ENCODE data around the gene TBC1D22B. TPM values are rescaled to one million over a fixed set of nuclear protein-coding genes. Genes with fewer than 3 reads are reported as not detected.

The TBC1D22B gene
- total RNA-seq, 6 experiments from 2014 or later, result 1.3 to 4.0 (median 2.8) TPM

DNA sequence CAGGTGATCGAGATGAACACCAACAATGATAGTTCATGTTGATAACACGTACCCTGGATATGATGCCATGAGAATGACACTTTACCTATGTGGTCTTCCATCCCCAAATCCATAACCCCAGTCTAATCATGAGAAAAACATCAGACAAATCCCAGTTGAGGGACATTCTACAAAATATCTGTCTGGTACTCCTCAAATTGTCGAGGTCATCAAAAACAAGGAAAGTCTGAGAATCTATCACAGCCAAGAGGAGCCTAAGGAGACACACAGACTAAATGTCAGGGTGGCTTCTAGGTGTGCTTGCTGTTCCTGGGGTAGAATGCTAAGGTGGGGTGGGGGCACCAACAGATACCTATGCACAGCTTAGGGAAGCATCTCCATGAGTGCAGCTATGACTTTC lies 93.5 kb downstream of the TBC1D22B start:
- DNase-seq (no peak), ATAC-seq (no peak)
- WGBS (ENCODE audit: insufficient coverage, low coverage, low lambda C conversion rate, missing lambda C conversion rate), result 100% methylated on average over 3 of the region's 3 CpGs
- peaks cover 0 to 7% (median 2%) of the 10 kb centered on the region in 4 donors for H3K4me1 ChIP-seq
- H3K27ac ChIP-seq, result no peak overlapping the region
- no peak for TF ChIP-seq POLR2A (IDR thresholded peaks at IDR 0.05)
- TF ChIP-seq, protein P1, sequence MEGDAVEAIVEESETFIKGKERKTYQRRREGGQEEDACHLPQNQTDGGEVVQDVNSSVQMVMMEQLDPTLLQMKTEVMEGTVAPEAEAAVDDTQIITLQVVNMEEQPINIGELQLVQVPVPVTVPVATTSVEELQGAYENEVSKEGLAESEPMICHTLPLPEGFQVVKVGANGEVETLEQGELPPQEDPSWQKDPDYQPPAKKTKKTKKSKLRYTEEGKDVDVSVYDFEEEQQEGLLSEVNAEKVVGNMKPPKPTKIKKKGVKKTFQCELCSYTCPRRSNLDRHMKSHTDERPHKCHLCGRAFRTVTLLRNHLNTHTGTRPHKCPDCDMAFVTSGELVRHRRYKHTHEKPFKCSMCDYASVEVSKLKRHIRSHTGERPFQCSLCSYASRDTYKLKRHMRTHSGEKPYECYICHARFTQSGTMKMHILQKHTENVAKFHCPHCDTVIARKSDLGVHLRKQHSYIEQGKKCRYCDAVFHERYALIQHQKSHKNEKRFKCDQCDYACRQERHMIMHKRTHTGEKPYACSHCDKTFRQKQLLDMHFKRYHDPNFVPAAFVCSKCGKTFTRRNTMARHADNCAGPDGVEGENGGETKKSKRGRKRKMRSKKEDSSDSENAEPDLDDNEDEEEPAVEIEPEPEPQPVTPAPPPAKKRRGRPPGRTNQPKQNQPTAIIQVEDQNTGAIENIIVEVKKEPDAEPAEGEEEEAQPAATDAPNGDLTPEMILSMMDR (IDR thresholded peaks at IDR 0.05), result no peak
- intact Hi-C loops (cut with DNase I), result no loop called here
- no peaks in the 10 kb centered on the region for H3K27me3 ChIP-seq
- no peaks in the 10 kb centered on the region for H3K36me3 ChIP-seq
- H3K9me3 ChIP-seq, result no peaks in the 10 kb centered on the region
- no peak overlapping the region for H3K4me3 ChIP-seq

DNA sequence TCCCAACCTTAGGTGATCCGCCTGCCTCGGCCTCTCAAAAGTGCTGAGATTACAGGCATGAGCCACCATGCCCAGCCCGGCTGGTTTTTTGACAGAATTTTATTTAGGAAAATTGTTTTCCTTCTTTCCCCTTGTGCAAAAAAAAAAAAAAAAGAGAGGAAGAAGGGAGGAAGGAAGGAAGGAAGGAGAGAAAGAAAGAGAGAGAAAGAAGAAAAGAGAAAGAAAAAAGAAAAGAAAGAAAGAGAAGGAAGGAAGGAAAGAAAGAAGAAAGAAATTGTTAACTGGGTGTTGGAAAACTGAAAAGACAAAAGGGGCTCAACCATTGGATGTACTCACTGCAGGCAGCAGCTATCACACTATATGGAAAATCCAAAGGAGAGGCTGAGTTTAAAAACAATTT lies 94.8 kb downstream of the TBC1D22B start:
- ATAC-seq (no peak), DNase-seq (no peak)
- Histone ChIP-seq H3K4me3 (no peak overlapping the region), H3K9me3 (no peaks in the 10 kb centered on the region), H3K27me3 (no peaks in the 10 kb centered on the region), H3K36me3 (no peaks in the 10 kb centered on the region), H3K4me1 (peaks cover 0 to 7% (median 2%) of the 10 kb centered on the region in 4 donors), H3K27ac (no peak overlapping the region)
- TF ChIP-seq, protein P1 (IDR thresholded peaks at IDR 0.05), result no peak
- TF ChIP-seq POLR2A (IDR thresholded peaks at IDR 0.05), result no peak
- 70% methylated on average over 2 of the region's 3 CpGs for WGBS (ENCODE audit: insufficient coverage, low coverage, low lambda C conversion rate, missing lambda C conversion rate)
- intact Hi-C loops (cut with DNase I), result no loop called here

GRCh38 chr6:37353761-37354525 lies 96.4 kb downstream of the TBC1D22B start, which contains the start of gene RNF8:
RNF8 (plus strand) TSS chr6:37353983; CDS start chr6:37354165, 182 bp downstream.
- TF ChIP-seq POLR2A (IDR thresholded peaks at IDR 0.05), result peak; percentile 37
- TF ChIP-seq, protein P1 (IDR thresholded peaks at IDR 0.05), result no peak
- Histone ChIP-seq H3K27me3 (no peaks in the 10 kb centered on the region), H3K36me3 (no peaks in the 10 kb centered on the region), H3K9me3 (no peaks in the 10 kb centered on the region), H3K4me1 (peaks cover 0 to 7% (median 2%) of the 10 kb centered on the region in 4 donors), H3K27ac (peak within 1 kb of the TSS in 1 of 3 donors; percentile 30), H3K4me3 (peak within 1 kb of the TSS; percentile 86 to 96 (median 91))
- under 1% methylated on average over 40 of the region's 54 CpGs for WGBS (ENCODE audit: insufficient coverage, low coverage, low lambda C conversion rate, missing lambda C conversion rate)
- DNase-seq (peak; percentile 94 to 95 (median 94)), ATAC-seq (peak; percentile 98 to 99 (median 98))
- intact Hi-C loops (cut with DNase I), result no loop called here

- ATAC-seq (peak; percentile 50 to 60 (median 52)), DNase-seq (peak in 2 of 3 donors; percentile 37 to 60)
- intact Hi-C loops (cut with DNase I), result no loop called here
- Histone ChIP-seq H3K4me1 (peaks cover 0 to 7% (median 2%) of the 10 kb centered on the region in 4 donors), H3K27ac (no peak overlapping the region), H3K4me3 (peak overlapping the region; percentile 86 to 96 (median 91)), H3K36me3 (no peaks in the 10 kb centered on the region), H3K9me3 (no peaks in the 10 kb centered on the region), H3K27me3 (no peaks in the 10 kb centered on the region)
- 5% methylated on average over 29 of the region's 44 CpGs for WGBS (ENCODE audit: insufficient coverage, low coverage, low lambda C conversion rate, missing lambda C conversion rate)
- TF ChIP-seq, protein P1 (IDR thresholded peaks at IDR 0.05), result no peak
- TF ChIP-seq POLR2A (IDR thresholded peaks at IDR 0.05), result no peak
Observed at GRCh38 chr6:37354526-37355384, 97.2 kb downstream of the TBC1D22B start.
